ENCODE results near the gene TTLL11. TPM values are rescaled to one million over a fixed set of nuclear protein-coding genes. Genes with fewer than 3 reads are reported as not detected.
A peak's percentile ranks its signal among the peaks of the same experiment; 100 is the strongest.

The TTLL11 gene
- total RNA-seq, 1 experiment from 2014 or later = 1.5 TPM

GRCh38 chr9:121887553-121888437 lies 205.3 kb downstream of the TTLL11 start:
- H4K91ac ChIP-seq (ENCODE audit: insufficient read length, low read depth, low read length) = no peak overlapping the region
- H3K14ac ChIP-seq (ENCODE audit: insufficient read depth, low read length) = no peak overlapping the region
- H2BK120ac ChIP-seq (ENCODE audit: low read depth, low read length, poor library complexity, severe bottlenecking) = no peak overlapping the region
- H2BK15ac ChIP-seq (ENCODE audit: low read depth, low read length) = no peak overlapping the region
- no peak overlapping the region for H2AFZ ChIP-seq (ENCODE audit: low read length)
- H2AK5ac ChIP-seq (ENCODE audit: insufficient read length, low read length) = no peak overlapping the region
- TF ChIP-seq, protein P1, sequence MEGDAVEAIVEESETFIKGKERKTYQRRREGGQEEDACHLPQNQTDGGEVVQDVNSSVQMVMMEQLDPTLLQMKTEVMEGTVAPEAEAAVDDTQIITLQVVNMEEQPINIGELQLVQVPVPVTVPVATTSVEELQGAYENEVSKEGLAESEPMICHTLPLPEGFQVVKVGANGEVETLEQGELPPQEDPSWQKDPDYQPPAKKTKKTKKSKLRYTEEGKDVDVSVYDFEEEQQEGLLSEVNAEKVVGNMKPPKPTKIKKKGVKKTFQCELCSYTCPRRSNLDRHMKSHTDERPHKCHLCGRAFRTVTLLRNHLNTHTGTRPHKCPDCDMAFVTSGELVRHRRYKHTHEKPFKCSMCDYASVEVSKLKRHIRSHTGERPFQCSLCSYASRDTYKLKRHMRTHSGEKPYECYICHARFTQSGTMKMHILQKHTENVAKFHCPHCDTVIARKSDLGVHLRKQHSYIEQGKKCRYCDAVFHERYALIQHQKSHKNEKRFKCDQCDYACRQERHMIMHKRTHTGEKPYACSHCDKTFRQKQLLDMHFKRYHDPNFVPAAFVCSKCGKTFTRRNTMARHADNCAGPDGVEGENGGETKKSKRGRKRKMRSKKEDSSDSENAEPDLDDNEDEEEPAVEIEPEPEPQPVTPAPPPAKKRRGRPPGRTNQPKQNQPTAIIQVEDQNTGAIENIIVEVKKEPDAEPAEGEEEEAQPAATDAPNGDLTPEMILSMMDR (conservative IDR thresholded peaks at IDR 0.05) = no peak
- peaks cover 8% of the 10 kb centered on the region for H3K4me1 ChIP-seq (ENCODE audit: insufficient read depth, low read length)
- no peak overlapping the region for H3T11ph ChIP-seq (ENCODE audit: low read length)
- no peak overlapping the region for H2BK5ac ChIP-seq (ENCODE audit: insufficient read length, low read length)
- no peak overlapping the region for H3K18ac ChIP-seq (ENCODE audit: insufficient read length, low read depth, low read length)
- no peaks in the 10 kb centered on the region for H3K9me3 ChIP-seq (ENCODE audit: control insufficient read depth, low read depth, low read length)
- Mint-ChIP-seq H3K36me3 (ENCODE audit: insufficient read depth in 1 of 3, low read depth in 3 of 3) (no peaks in the 10 kb centered on the region), H3K9me3 (no peaks in the 10 kb centered on the region), H3K27ac (peak overlapping the region in 1 of 3 experiments; percentile 87; a peak in 2 of 7 replicates), H3K27me3 (ENCODE audit: low read depth) (peaks cover 8% of the 10 kb centered on the region), H3K4me3 (no peak overlapping the region), H3K4me1 (peaks cover 35 to 38% of the 10 kb centered on the region in 2 experiments)
- H2BK20ac ChIP-seq (ENCODE audit: low read depth, low read length, poor library complexity, severe bottlenecking) = no peak overlapping the region
- H2BK12ac ChIP-seq (ENCODE audit: insufficient read length, low read depth, low read length) = no peak overlapping the region
- no peak overlapping the region for H3K56ac ChIP-seq (ENCODE audit: insufficient read length, low read depth, low read length)
- no peaks in the 10 kb centered on the region for H4K20me1 ChIP-seq (ENCODE audit: control insufficient read depth, insufficient read depth, insufficient read length)
- no peak for DNase-seq
- H3K27me3 ChIP-seq (ENCODE audit: insufficient read depth, low read length) = no peaks in the 10 kb centered on the region
- WGBS (ENCODE audit: extremely low coverage, insufficient read length, low lambda C conversion rate) = no CpG with 5 or more reads among the region's 13 CpGs
- no peaks in the 10 kb centered on the region for H3K23me2 ChIP-seq (ENCODE audit: insufficient read length, low read depth, low read length, poor library complexity, severe bottlenecking)
- no peak overlapping the region for H3K27ac ChIP-seq (ENCODE audit: insufficient read length, low read depth, low read length)
- H3K23ac ChIP-seq (ENCODE audit: insufficient read length, low read depth, low read length) = no peak overlapping the region
- H3K9ac ChIP-seq (ENCODE audit: extremely low read depth, insufficient read length, low read length) = no peak overlapping the region
- H4K5ac ChIP-seq (ENCODE audit: insufficient read length, low read depth, low read length) = no peak overlapping the region
- no peaks in the 10 kb centered on the region for H3K79me2 ChIP-seq (ENCODE audit: insufficient read depth, low read length)
- H3K4me2 ChIP-seq (ENCODE audit: insufficient read depth, insufficient read length, low read length) = no peak overlapping the region
- no peak overlapping the region for H4K8ac ChIP-seq (replicated peaks; ENCODE audit: insufficient read length, low read depth, low read length)
- no peaks in the 10 kb centered on the region for H3K79me1 ChIP-seq (ENCODE audit: insufficient read depth, low read depth, low read length, poor library complexity, severe bottlenecking)
- H3K4ac ChIP-seq (ENCODE audit: low read depth, low read length) = no peak overlapping the region

Measured in H9 (cell line).